HCT116 (cell line): ENCODE measurements around the gene NCKAP5.

ENCODE experiments used
- POLR2A ChIP-seq: IDR thresholded peaks from 2 replicates; pipeline ENCODE4 v1.7.0; 2011; ENCODE audit warnings: borderline replicate concordance; ENCODE audit not compliant: insufficient read depth, insufficient read length; ENCODE audit errors: extremely low read depth
- SP1 ChIP-seq: IDR thresholded peaks from 2 replicates; pipeline ENCODE4 v1.6.1; 2012; ENCODE audit warnings: low read depth
- TF ChIP-seq, protein P1 (sequence below), 3 experiments: fragments of 200-600 bp in 1 of 3; sonication (generic) in 1 of 3; IDR thresholded peaks in 2 of 3; conservative IDR thresholded peaks in 1 of 3; 2 replicates each; pipeline ENCODE4 v1.5.1; 2012 to 2017; ENCODE audit warnings: low read depth in 2 of 3, low read length in 2 of 3, antibody characterized with exemption in 1 of 3, borderline replicate concordance in 1 of 3, control low read depth in 1 of 3, mild to moderate bottlenecking in 1 of 3, mixed read lengths in 1 of 3, mixed run types in 1 of 3, moderate library complexity in 1 of 3; ENCODE audit not compliant: insufficient read depth in 1 of 3
- TF ChIP-seq, protein P2 (sequence below): IDR thresholded peaks from 2 replicates; pipeline ENCODE4 v1.6.1; 2012; ENCODE audit warnings: low read depth

DNA sequence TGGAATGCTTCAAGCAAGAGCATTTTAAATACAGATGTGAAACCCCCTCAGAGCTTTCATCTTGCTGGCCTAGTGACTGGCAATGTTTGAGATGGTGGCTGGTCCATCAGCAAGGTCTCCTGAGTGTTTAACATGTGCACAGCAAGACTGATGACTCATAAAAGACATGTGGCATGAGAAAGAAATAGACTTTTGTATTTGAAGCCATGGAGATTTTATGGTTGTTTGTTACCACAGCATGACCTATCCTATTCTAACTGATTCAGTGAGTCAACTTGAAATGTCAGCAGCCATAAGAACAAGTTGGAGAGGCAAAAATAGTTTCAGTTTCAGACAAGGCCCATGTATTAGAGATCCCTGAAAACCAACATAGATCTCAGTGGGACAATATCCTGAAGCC lies 743.5 kb downstream of the NCKAP5 start:
- TF ChIP-seq POLR2A: no peak
- no peak for TF ChIP-seq SP1
- TF ChIP-seq, protein P1, sequence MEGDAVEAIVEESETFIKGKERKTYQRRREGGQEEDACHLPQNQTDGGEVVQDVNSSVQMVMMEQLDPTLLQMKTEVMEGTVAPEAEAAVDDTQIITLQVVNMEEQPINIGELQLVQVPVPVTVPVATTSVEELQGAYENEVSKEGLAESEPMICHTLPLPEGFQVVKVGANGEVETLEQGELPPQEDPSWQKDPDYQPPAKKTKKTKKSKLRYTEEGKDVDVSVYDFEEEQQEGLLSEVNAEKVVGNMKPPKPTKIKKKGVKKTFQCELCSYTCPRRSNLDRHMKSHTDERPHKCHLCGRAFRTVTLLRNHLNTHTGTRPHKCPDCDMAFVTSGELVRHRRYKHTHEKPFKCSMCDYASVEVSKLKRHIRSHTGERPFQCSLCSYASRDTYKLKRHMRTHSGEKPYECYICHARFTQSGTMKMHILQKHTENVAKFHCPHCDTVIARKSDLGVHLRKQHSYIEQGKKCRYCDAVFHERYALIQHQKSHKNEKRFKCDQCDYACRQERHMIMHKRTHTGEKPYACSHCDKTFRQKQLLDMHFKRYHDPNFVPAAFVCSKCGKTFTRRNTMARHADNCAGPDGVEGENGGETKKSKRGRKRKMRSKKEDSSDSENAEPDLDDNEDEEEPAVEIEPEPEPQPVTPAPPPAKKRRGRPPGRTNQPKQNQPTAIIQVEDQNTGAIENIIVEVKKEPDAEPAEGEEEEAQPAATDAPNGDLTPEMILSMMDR (IDR thresholded peaks at IDR 0.05 in 2 of 3, conservative IDR thresholded peaks at IDR 0.05 in 1 of 3; ENCODE audit: borderline replicate concordance in 1 of 3, insufficient read depth in 1 of 3, low read depth in 2 of 3, low read length in 2 of 3): no peak
- TF ChIP-seq, protein P2, sequence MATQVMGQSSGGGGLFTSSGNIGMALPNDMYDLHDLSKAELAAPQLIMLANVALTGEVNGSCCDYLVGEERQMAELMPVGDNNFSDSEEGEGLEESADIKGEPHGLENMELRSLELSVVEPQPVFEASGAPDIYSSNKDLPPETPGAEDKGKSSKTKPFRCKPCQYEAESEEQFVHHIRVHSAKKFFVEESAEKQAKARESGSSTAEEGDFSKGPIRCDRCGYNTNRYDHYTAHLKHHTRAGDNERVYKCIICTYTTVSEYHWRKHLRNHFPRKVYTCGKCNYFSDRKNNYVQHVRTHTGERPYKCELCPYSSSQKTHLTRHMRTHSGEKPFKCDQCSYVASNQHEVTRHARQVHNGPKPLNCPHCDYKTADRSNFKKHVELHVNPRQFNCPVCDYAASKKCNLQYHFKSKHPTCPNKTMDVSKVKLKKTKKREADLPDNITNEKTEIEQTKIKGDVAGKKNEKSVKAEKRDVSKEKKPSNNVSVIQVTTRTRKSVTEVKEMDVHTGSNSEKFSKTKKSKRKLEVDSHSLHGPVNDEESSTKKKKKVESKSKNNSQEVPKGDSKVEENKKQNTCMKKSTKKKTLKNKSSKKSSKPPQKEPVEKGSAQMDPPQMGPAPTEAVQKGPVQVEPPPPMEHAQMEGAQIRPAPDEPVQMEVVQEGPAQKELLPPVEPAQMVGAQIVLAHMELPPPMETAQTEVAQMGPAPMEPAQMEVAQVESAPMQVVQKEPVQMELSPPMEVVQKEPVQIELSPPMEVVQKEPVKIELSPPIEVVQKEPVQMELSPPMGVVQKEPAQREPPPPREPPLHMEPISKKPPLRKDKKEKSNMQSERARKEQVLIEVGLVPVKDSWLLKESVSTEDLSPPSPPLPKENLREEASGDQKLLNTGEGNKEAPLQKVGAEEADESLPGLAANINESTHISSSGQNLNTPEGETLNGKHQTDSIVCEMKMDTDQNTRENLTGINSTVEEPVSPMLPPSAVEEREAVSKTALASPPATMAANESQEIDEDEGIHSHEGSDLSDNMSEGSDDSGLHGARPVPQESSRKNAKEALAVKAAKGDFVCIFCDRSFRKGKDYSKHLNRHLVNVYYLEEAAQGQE: no peak
